ENCODE results near the gene ALAS1.

Gene ALAS1

DNA sequence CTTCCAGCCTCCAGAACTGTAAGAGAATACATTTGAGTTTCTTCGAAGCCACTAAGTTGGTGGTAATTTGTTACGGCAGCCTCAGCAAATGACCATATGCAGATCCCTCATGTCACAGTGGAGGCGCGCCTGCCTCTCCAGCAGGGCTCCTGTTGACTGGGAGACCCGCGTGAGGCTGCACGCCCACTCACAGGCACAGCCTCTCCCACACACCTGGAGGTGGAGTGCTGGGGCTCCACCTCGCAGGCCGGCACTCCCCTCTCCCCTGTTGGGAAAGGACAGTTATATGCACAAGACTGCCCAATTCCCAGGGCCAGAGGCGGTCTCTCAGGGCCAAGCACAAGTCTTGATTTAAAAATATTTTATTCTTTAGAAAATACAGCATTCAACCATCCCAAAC lies 30.3 kb downstream of the ALAS1 start:
- Histone ChIP-seq H3K4me3 (ENCODE audit: low read depth in 1 of 2, low read length in 1 of 2) (no peak overlapping the region), H3K27ac (peak overlapping the region; percentile 13), H3K36me3 (peaks cover 76% of the 10 kb centered on the region), H3K9me3 (no peaks in the 10 kb centered on the region), H3K4me1 (ENCODE audit: control insufficient read depth in 1 of 2, insufficient read depth in 1 of 2, low read depth in 1 of 2, low read length in 1 of 2) (peaks cover 32 to 39% of the 10 kb centered on the region in 2 experiments), H3K27me3 (no peaks in the 10 kb centered on the region)
- TF ChIP-seq, protein P1, sequence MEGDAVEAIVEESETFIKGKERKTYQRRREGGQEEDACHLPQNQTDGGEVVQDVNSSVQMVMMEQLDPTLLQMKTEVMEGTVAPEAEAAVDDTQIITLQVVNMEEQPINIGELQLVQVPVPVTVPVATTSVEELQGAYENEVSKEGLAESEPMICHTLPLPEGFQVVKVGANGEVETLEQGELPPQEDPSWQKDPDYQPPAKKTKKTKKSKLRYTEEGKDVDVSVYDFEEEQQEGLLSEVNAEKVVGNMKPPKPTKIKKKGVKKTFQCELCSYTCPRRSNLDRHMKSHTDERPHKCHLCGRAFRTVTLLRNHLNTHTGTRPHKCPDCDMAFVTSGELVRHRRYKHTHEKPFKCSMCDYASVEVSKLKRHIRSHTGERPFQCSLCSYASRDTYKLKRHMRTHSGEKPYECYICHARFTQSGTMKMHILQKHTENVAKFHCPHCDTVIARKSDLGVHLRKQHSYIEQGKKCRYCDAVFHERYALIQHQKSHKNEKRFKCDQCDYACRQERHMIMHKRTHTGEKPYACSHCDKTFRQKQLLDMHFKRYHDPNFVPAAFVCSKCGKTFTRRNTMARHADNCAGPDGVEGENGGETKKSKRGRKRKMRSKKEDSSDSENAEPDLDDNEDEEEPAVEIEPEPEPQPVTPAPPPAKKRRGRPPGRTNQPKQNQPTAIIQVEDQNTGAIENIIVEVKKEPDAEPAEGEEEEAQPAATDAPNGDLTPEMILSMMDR (IDR thresholded peaks at IDR 0.05): no peak

GRCh38 chr3:52228751-52229291 lies 30.9 kb downstream of the ALAS1 start:
- Histone ChIP-seq H3K4me3 (ENCODE audit: low read depth in 1 of 2, low read length in 1 of 2) (no peak overlapping the region), H3K4me1 (ENCODE audit: control insufficient read depth in 1 of 2, insufficient read depth in 1 of 2, low read depth in 1 of 2, low read length in 1 of 2) (peaks cover 32 to 41% of the 10 kb centered on the region in 2 experiments), H3K36me3 (peaks cover 76% of the 10 kb centered on the region), H3K9me3 (no peaks in the 10 kb centered on the region), H3K27me3 (no peaks in the 10 kb centered on the region), H3K27ac (no peak overlapping the region)
- TF ChIP-seq, protein P1 (IDR thresholded peaks at IDR 0.05): no peak

- Histone ChIP-seq H3K4me1 (ENCODE audit: control insufficient read depth in 1 of 2, insufficient read depth in 1 of 2, low read depth in 1 of 2, low read length in 1 of 2) (peaks cover 37 to 40% of the 10 kb centered on the region in 2 experiments), H3K9me3 (no peaks in the 10 kb centered on the region), H3K27me3 (no peaks in the 10 kb centered on the region), H3K36me3 (peaks cover 78% of the 10 kb centered on the region), H3K4me3 (ENCODE audit: low read depth in 1 of 2, low read length in 1 of 2) (no peak overlapping the region), H3K27ac (no peak overlapping the region)
- TF ChIP-seq, protein P1 (IDR thresholded peaks at IDR 0.05): no peak
These were observed 31.7 kb downstream of the ALAS1 start for GRCh38 chr3:52229656-52230055.

DNA sequence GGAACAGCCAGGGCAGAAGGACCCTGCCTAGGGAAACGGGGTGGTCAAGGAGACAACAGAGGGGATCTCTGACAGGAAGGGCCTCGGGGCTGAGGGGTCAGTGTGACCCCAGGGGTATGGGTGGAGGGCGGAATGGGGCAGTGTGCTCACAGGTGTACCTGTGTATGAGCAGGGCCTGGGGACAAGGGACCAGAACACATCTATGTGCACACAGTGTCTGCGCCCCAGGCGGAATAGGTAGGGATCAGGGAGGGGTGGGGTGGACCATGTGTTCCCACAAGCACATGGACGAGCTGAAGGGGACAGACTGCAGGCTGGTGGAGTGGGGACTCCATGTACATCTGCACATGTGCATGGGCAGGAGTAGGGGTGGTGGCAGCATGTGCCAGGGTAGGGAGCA lies 32.5 kb downstream of the ALAS1 start:
- Histone ChIP-seq H3K4me3 (ENCODE audit: low read depth in 1 of 2, low read length in 1 of 2) (no peak overlapping the region), H3K4me1 (ENCODE audit: control insufficient read depth in 1 of 2, insufficient read depth in 1 of 2, low read depth in 1 of 2, low read length in 1 of 2) (peaks cover 34 to 40% of the 10 kb centered on the region in 2 experiments), H3K27ac (no peak overlapping the region), H3K27me3 (no peaks in the 10 kb centered on the region), H3K36me3 (peaks cover 86% of the 10 kb centered on the region), H3K9me3 (no peaks in the 10 kb centered on the region)
- TF ChIP-seq, protein P1 (IDR thresholded peaks at IDR 0.05): no peak

DNA sequence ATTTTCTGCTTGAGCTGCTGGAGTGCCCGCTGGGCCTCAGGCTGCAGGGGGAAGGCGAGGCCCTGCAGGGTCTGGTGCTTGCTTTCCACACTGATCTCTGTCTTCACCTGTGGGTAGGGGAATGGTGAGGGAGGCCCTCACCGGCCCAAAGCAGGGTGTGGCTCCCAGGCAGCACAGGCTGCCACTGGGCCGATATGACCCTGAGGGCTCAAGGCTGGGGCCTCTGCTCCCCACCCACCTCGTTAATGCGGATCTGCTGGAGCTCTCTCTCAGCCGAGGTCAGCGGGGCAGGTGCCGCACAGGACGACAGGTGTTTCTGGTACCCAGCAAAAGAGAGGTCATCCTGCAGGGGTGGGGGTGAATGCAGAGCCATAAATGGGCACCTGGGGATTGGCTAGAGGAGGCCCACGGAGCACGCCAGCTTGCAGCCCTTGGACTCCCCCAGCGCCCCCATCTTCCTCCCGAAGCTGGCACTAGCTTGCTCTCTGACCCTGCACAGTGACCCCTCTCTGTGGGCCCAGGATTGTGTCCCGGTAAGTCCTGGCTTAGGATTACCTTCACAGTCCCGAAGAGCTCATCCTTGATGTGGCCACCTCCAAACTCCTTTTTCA lies 33.0 kb downstream of the ALAS1 start:
- H3K4me1 ChIP-seq (ENCODE audit: control insufficient read depth in 1 of 2, insufficient read depth in 1 of 2, low read depth in 1 of 2, low read length in 1 of 2): peaks cover 34 to 40% of the 10 kb centered on the region in 2 experiments

More for the DNA sequence above, 33.0 kb downstream of the ALAS1 start:
- Histone ChIP-seq H3K9me3 (no peaks in the 10 kb centered on the region), H3K27ac (peak overlapping the region; percentile 52), H3K36me3 (peaks cover 91% of the 10 kb centered on the region), H3K4me3 (ENCODE audit: low read depth in 1 of 2, low read length in 1 of 2) (peak overlapping the region in 1 of 2 experiments; percentile 3), H3K27me3 (no peaks in the 10 kb centered on the region)
- TF ChIP-seq, protein P1 (IDR thresholded peaks at IDR 0.05): no peak
